ENCODE measurements around the gene CCDC9. TPM values are rescaled to one million over a fixed set of nuclear protein-coding genes. Genes with fewer than 3 reads are reported as not detected.
A peak's percentile ranks its signal among the peaks of the same experiment; 100 is the strongest.
"Not testable (repeated sequence)": the region's sequence is repeated elsewhere in the genome, so short reads cannot be mapped to it uniquely, and the experiment has no call there.

CCDC9 gene
- total RNA-seq, 1 donor from 2014 or later, result 4.2 TPM

GRCh38 chr19:47272448-47273312 is 16.4 kb downstream of the CCDC9 start:
- Histone ChIP-seq H3K27me3 (ENCODE audit: control insufficient read depth in 3 of 3, insufficient read depth in 3 of 3, low read length in 3 of 3) (no peaks in the 10 kb centered on the region), H3K4me3 (ENCODE audit: low read length in 3 of 3) (peak overlapping the region; percentile 78 to 81 (median 79)), H3K9me3 (ENCODE audit: control insufficient read depth in 3 of 3, low read length in 3 of 3) (no peaks in the 10 kb centered on the region), H3K9ac (ENCODE audit: low read depth in 1 of 3, low read length in 3 of 3) (peak overlapping the region; percentile 83 to 87 (median 87)), H3K27ac (ENCODE audit: low read depth, low read length) (peak overlapping the region; percentile 95), H3K36me3 (ENCODE audit: control insufficient read depth in 3 of 3, insufficient read depth in 3 of 3, low read length in 3 of 3) (peaks cover 22 to 27% (median 27%) of the 10 kb centered on the region in 3 donors), H3K4me1 (ENCODE audit: control insufficient read depth in 3 of 3, insufficient read depth in 3 of 3, low read length in 3 of 3) (peaks cover 24 to 40% (median 34%) of the 10 kb centered on the region in 3 donors)

GRCh38 chr19:47273313-47274070 is 17.2 kb downstream of the CCDC9 start:
- Histone ChIP-seq H3K36me3 (ENCODE audit: control insufficient read depth in 3 of 3, insufficient read depth in 3 of 3, low read length in 3 of 3) (peaks cover 20 to 23% (median 22%) of the 10 kb centered on the region in 3 donors), H3K4me1 (ENCODE audit: control insufficient read depth in 3 of 3, insufficient read depth in 3 of 3, low read length in 3 of 3) (peaks cover 26 to 41% (median 35%) of the 10 kb centered on the region in 3 donors), H3K9me3 (ENCODE audit: control insufficient read depth in 3 of 3, low read length in 3 of 3) (no peaks in the 10 kb centered on the region), H3K27ac (ENCODE audit: low read depth, low read length) (peak overlapping the region; percentile 95), H3K27me3 (ENCODE audit: control insufficient read depth in 3 of 3, insufficient read depth in 3 of 3, low read length in 3 of 3) (no peaks in the 10 kb centered on the region), H3K4me3 (ENCODE audit: low read length in 3 of 3) (peak overlapping the region; percentile 78 to 81 (median 79)), H3K9ac (ENCODE audit: low read depth in 1 of 3, low read length in 3 of 3) (peak overlapping the region; percentile 83 to 87 (median 87))

GRCh38 chr19:47274071-47274890 is 18.0 kb downstream of the CCDC9 start, which contains the start of gene INAFM1:
Gene INAFM1, plus strand, starts transcription at chr19:47274885. Its CDS starts 35 bp downstream, at chr19:47274920.
- peaks cover 26 to 41% (median 35%) of the 10 kb centered on the region in 3 donors for H3K4me1 ChIP-seq (ENCODE audit: control insufficient read depth in 3 of 3, insufficient read depth in 3 of 3, low read length in 3 of 3)
- peaks cover 19 to 23% (median 20%) of the 10 kb centered on the region in 3 donors for H3K36me3 ChIP-seq (ENCODE audit: control insufficient read depth in 3 of 3, insufficient read depth in 3 of 3, low read length in 3 of 3)
- peak within 1 kb of the TSS; percentile 78 to 85 (median 81) for H3K4me3 ChIP-seq (ENCODE audit: low read length in 3 of 3)
- no peaks in the 10 kb centered on the region for H3K27me3 ChIP-seq (ENCODE audit: control insufficient read depth in 3 of 3, insufficient read depth in 3 of 3, low read length in 3 of 3)
- peak within 1 kb of the TSS; percentile 83 to 87 (median 87) for H3K9ac ChIP-seq (ENCODE audit: low read depth in 1 of 3, low read length in 3 of 3)
- no peaks in the 10 kb centered on the region for H3K9me3 ChIP-seq (ENCODE audit: control insufficient read depth in 3 of 3, low read length in 3 of 3)
- peak within 1 kb of the TSS; percentile 95 for H3K27ac ChIP-seq (ENCODE audit: low read depth, low read length)

- no peaks in the 10 kb centered on the region for H3K9me3 ChIP-seq (ENCODE audit: control insufficient read depth in 3 of 3, low read length in 3 of 3)
- peak overlapping the region; percentile 75 for H3K27ac ChIP-seq (ENCODE audit: low read depth, low read length)
- peaks cover 26 to 41% (median 35%) of the 10 kb centered on the region in 3 donors for H3K4me1 ChIP-seq (ENCODE audit: control insufficient read depth in 3 of 3, insufficient read depth in 3 of 3, low read length in 3 of 3)
- peaks cover 14 to 19% (median 17%) of the 10 kb centered on the region in 3 donors for H3K36me3 ChIP-seq (ENCODE audit: control insufficient read depth in 3 of 3, insufficient read depth in 3 of 3, low read length in 3 of 3)
- no peaks in the 10 kb centered on the region for H3K27me3 ChIP-seq (ENCODE audit: control insufficient read depth in 3 of 3, insufficient read depth in 3 of 3, low read length in 3 of 3)
- peak overlapping the region; percentile 59 to 65 (median 65) for H3K4me3 ChIP-seq (ENCODE audit: low read length in 3 of 3)
- H3K9ac ChIP-seq (ENCODE audit: low read depth in 1 of 3, low read length in 3 of 3), result peak overlapping the region in 2 of 3 donors; percentile 64 to 68
Measured at GRCh38 chr19:47274891-47275761, 18.8 kb downstream of the CCDC9 start.

- Histone ChIP-seq H3K27ac (ENCODE audit: low read depth, low read length) (peak overlapping the region; percentile 75), H3K9ac (ENCODE audit: low read depth in 1 of 3, low read length in 3 of 3) (peak overlapping the region in 2 of 3 donors; percentile 64 to 68)
Measured at GRCh38 chr19:47275791-47276461, 19.6 kb downstream of the CCDC9 start.

DNA sequence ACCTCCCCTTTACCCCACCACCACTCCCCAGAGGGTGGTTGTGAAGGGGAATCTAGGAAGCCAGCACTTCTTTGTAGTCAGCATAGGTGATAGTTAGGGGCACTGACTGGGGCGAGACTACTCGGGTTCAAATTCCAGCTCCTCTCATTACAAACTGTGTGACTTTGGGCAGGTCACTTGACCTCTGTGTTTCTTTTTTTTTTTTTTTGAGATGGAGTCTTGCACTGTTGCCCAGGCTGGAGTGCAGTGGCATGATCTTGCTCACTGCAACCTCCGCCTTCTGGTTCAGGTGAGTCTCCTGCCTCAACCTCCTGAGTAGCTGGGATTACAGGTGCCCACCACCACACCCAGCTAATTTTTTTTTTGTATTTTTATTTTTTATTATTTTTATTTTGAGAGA is 20.2 kb downstream of the CCDC9 start:
- H3K4me3 ChIP-seq (ENCODE audit: low read length in 3 of 3), result peak overlapping the region in 1 of 3 donors; percentile 54
- H3K9me3 ChIP-seq (ENCODE audit: control insufficient read depth in 3 of 3, low read length in 3 of 3); H3K27me3 ChIP-seq (ENCODE audit: control insufficient read depth in 3 of 3, insufficient read depth in 3 of 3, low read length in 3 of 3); H3K36me3 ChIP-seq (ENCODE audit: control insufficient read depth in 3 of 3, insufficient read depth in 3 of 3, low read length in 3 of 3): not testable (repeated sequence)
- H3K4me1 ChIP-seq (ENCODE audit: control insufficient read depth in 3 of 3, insufficient read depth in 3 of 3, low read length in 3 of 3), result peaks cover 26 to 41% (median 35%) of the 10 kb centered on the region in 3 donors
- H3K27ac ChIP-seq (ENCODE audit: low read depth, low read length), result peak overlapping the region; percentile 75
- peak overlapping the region in 1 of 3 donors; percentile 68 for H3K9ac ChIP-seq (ENCODE audit: low read depth in 1 of 3, low read length in 3 of 3)

More at GRCh38 chr19:47275791-47276461, 19.6 kb downstream of the CCDC9 start:
- Histone ChIP-seq H3K4me3 (ENCODE audit: low read length in 3 of 3) (peak overlapping the region; percentile 59 to 65 (median 65)), H3K9me3 (ENCODE audit: control insufficient read depth in 3 of 3, low read length in 3 of 3) (no peaks in the 10 kb centered on the region), H3K36me3 (ENCODE audit: control insufficient read depth in 3 of 3, insufficient read depth in 3 of 3, low read length in 3 of 3) (peaks cover 6 to 11% (median 9%) of the 10 kb centered on the region in 3 donors), H3K4me1 (ENCODE audit: control insufficient read depth in 3 of 3, insufficient read depth in 3 of 3, low read length in 3 of 3) (peaks cover 26 to 41% (median 35%) of the 10 kb centered on the region in 3 donors), H3K27me3 (ENCODE audit: control insufficient read depth in 3 of 3, insufficient read depth in 3 of 3, low read length in 3 of 3) (no peaks in the 10 kb centered on the region)

GRCh38 chr19:47280183-47280797 is 24.0 kb downstream of the CCDC9 start:
- H3K4me1 ChIP-seq (ENCODE audit: control insufficient read depth in 3 of 3, insufficient read depth in 3 of 3, low read length in 3 of 3), result peaks cover 16 to 18% (median 18%) of the 10 kb centered on the region in 3 donors
- no peak overlapping the region for H3K9ac ChIP-seq (ENCODE audit: low read depth in 1 of 3, low read length in 3 of 3)
- H3K36me3 ChIP-seq (ENCODE audit: control insufficient read depth in 3 of 3, insufficient read depth in 3 of 3, low read length in 3 of 3), result peaks cover 0 to 2% (median 0%) of the 10 kb centered on the region in 3 donors
- H3K27me3 ChIP-seq (ENCODE audit: control insufficient read depth in 3 of 3, insufficient read depth in 3 of 3, low read length in 3 of 3), result no peaks in the 10 kb centered on the region
- H3K4me3 ChIP-seq (ENCODE audit: low read length in 3 of 3), result no peak overlapping the region
- H3K9me3 ChIP-seq (ENCODE audit: control insufficient read depth in 3 of 3, low read length in 3 of 3), result no peaks in the 10 kb centered on the region
- no peak overlapping the region for H3K27ac ChIP-seq (ENCODE audit: low read depth, low read length)

GRCh38 chr19:47283405-47284059 is 27.2 kb downstream of the CCDC9 start:
- no peaks in the 10 kb centered on the region for H3K36me3 ChIP-seq (ENCODE audit: control insufficient read depth in 3 of 3, insufficient read depth in 3 of 3, low read length in 3 of 3)
- H3K9me3 ChIP-seq (ENCODE audit: control insufficient read depth in 3 of 3, low read length in 3 of 3), result no peaks in the 10 kb centered on the region
- H3K4me1 ChIP-seq (ENCODE audit: control insufficient read depth in 3 of 3, insufficient read depth in 3 of 3, low read length in 3 of 3), result no peaks in the 10 kb centered on the region
- H3K9ac ChIP-seq (ENCODE audit: low read depth in 1 of 3, low read length in 3 of 3), result no peak overlapping the region
- no peaks in the 10 kb centered on the region for H3K27me3 ChIP-seq (ENCODE audit: control insufficient read depth in 3 of 3, insufficient read depth in 3 of 3, low read length in 3 of 3)
- H3K4me3 ChIP-seq (ENCODE audit: low read length in 3 of 3), result no peak overlapping the region
- no peak overlapping the region for H3K27ac ChIP-seq (ENCODE audit: low read depth, low read length)
